HG03520 (cell line): ENCODE measurements around the gene RPS3.
A peak's percentile ranks its signal among the peaks of the same experiment; 100 is the strongest.
"Not testable (repeated sequence)": the region's sequence is repeated elsewhere in the genome, so short reads cannot be mapped to it uniquely, and the experiment has no call there.

ENCODE experiments used
- ATAC-seq: cut with Tn5 transposase; IDR thresholded peaks from one replicate; pipeline ENCODE4 v1.9.1; 2021; ENCODE audit warnings: mild to moderate bottlenecking, moderate library complexity; ENCODE audit not compliant: unreplicated experiment

The RPS3 gene

DNA sequence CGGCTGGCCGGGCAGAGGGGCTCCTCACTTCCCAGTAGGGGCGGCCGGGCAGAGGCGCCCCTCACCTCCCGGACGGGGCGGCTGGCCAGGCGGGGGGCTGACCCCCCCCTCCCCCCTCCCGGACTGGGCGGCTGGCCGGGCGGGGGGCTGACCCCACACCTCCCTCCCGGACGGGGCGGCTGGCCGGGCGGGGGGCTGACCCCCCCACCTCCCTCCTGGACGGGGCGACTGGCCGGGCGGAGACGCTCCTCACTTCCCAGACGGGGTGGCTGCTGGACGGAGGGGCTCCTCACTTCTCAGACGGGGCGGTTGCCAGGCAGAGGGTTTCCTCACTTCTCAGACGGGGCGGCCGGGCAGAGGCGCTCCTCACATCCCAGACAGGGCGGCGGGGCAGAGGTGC, 10.7 kb downstream of the RPS3 start:
- ATAC-seq, result not testable (repeated sequence)

DNA sequence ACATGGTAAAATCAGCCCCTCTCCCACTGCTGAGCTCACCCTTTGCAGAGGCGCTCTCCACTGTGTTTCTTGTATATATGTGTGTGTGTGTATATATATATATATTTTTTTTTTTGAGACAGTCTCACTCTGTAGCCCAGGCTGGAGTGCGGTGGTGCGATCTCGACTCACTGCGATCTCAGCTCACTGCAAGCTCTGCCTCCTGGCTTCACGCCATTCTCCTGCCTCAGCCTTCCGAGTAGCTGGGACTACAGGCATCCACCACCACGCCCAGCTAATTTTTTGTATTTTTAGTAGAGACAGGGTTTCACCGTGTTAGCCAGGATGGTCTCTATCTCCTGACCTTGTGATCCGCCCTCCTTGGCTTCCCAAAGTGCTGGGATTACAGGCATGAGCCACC, 13.8 kb downstream of the RPS3 start:
- ATAC-seq, result not testable (repeated sequence)

DNA sequence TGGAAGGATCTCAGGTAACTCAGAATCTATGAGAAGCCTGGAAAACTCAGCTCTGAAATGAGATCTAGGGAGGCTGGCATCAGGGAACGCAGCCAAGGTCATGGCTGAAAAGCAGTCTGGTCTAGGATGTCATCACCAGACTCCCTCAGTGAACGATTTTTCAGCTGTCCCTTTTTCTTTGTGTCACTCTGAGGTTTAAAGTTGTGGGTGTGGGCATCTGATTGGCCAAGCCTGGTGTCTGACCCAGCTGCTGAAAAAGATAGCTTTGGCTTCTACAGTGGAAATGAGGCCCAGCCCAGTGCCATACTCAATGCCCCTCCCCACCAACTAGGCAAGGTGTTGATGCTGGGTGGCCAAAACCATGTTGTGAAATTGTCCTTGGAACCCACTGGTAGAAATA, 14.5 kb downstream of the RPS3 start:
- no peak for ATAC-seq

DNA sequence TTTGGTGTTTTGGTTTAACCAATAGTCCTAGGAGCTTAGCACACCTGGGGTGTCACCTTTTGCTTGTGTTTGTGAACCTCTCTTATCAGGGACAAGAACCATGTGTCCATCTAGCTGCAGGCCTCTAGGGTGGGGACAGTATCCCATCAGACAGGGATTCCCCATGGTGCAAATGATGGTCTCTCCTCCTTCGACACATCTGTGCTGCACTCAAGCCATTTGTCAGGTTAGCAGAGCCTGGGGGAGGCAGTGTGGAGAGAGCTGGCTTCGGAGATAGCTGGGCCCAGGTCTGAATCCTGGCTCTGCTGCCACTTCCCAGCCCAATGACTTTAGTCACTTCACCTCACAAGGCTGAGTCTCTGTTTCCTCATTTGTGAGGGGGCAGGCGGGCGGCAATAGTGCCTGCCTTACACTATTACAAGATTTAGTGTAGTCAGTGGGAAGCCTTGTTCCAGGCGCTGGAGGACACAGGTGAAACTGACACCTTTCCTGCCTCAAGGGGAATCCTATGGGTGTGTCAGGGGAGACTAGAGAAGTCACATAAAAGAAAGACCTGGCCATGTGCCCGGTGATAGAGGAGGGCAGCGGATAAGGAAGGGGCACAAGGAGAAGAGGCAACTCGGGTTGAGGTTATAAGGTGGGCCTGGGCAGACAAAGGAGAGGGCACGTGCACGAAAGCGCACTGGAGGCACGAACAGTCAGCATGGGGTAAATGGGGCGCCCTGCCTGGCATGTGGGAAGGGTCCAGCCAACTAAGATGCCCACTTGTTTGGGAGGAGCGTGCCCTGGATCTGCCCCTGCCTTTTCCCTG, 21.1 kb downstream of the RPS3 start:
- no peak for ATAC-seq

GRCh38 chr11:75421035-75421602, 21.8 kb downstream of the RPS3 start:
- ATAC-seq, result no peak

- no peak for ATAC-seq
Measured at GRCh38 chr11:75421902-75422247, 22.6 kb downstream of the RPS3 start.

DNA sequence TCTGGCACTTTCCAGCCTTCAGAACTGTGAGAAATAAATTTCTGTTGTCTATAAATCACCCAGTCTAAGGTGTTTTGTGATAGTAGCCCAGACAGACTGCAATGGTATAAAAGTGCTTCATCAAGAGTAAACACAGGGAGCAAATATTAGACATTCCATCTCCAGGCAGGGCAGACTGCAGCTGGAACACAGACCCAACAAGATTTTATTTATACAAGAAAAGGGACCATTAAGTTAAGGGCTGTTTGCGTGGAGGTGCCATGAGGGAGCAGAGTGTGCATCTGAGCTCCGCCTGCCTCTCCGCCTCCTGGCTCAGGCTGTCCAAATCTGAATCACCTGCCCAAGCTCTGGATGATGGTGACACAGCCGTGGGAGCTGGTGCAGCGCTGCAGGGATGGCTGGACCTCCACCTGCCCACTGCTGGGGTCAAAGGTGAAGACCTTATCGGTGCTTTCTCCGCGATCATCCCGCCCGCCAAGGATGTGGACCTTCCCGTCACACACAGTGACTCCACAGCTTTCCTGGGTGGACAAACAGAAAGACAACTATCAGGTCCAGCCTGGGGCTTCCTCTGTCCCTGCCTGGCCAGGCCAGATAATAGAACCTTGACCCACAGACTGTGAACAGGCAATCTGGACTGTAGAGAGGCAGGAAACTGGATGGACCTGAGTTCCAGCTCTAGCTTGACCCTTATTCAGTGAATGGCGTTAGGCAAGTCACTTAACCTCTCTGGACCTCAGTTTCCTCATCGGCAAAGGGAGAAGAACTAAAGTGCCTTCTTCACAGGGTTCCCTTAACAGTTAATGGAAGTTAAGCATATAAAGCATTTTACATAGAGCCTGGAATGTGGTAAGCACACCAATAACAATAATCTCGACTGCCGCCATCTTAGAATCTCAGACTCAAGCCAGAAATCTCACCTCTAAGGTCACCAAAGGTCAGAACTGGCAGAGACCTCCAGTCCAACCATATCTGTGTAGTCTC, 23.2 kb downstream of the RPS3 start:
- no peak for ATAC-seq

DNA sequence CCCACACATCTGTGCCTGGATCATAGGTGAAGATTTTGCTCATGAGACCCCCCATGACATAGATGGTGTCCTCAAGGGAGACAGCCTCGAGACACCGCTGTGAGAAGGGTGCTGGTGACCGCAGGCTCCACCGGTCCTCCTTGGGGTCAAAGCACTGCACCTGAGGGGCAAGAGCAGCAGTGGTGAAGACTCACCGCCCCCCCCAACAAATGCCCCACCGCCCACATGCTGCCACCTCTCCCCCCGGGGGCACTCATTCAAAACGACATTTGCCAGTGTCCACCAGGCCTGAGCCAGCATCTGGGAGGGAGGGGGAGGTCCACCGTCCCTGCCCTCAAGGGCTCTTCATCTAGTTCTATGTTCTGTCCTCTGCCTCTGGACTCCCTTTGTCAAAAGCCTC, 24.4 kb downstream of the RPS3 start:
- no peak for ATAC-seq

DNA sequence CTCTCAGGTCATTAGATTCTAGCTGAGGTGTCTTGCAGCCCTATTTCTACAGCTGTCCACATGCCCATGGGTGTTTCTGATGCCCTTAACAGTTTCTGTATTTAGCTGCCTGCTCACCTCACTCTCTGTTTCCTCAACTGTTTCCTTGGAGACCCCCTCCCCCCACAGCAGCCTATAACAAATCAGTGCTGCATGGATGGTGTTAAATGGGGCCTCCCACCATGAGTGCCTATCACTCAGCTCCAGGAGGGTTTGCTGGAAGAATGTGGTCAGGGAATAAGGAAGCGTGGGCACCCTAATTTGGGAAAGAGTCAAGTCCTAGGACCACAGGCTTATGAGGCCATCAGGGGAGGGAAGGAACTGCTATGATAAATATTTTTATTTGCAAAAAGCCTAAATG, 25.1 kb downstream of the RPS3 start:
- no peak for ATAC-seq

- ATAC-seq, result no peak
Measured at GRCh38 chr11:75425422-75425821, 26.1 kb downstream of the RPS3 start.

GRCh38 chr11:75426720-75427086, 27.4 kb downstream of the RPS3 start:
- ATAC-seq, result no peak

DNA sequence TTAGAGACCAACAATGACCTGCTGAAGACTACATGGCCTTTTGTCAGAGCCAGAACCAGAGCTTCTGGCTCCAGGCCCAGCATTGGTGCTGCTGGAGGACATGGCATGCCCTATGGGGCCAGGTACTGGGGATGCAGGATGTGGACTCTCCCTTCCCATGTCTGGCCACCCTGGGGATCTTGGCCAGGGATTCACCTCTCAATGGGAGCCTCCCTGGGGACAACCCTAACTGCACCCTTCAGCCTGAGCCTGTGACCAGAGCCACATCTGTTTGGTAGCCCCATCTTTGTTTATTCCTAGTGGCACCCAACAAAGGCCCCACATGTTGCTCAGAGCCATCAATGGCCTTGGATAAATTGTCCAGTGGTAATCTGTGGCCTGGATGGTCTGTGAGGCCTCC, 27.9 kb downstream of the RPS3 start:
- no peak for ATAC-seq

- peak; percentile 42 for ATAC-seq
Measured at GRCh38 chr11:75428281-75428724, 29.0 kb downstream of the RPS3 start.

DNA sequence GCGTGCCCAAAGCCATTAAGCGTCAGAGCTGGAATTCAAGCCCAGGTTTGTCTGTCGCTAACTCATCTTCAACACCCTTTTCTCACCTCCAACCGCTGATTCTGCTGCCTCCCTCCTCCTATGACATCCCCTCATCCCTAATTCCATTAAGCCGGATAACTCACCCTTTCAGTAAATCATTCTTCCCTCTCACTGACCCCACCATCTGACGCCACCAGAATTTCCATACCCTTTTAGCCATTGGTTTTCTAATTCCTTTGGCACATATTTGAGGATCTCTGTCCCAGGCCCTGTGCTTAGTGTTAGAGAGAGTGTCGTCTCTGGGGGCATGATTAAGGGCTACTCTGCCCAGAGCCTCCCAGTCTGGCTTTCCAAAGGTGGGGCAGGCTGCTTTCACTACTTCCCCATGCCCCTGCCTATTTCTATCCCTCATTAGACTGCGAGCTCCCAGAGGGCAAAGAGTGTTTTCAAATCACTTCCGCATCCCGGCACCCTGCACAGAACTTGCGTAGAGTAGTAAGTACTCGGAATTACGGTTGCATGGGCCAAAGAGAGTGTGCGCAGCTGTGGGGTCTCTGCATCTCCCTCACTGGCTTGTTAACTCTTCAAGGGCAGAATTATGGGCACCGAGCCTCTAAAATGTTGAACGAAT, 29.8 kb downstream of the RPS3 start:
- ATAC-seq, result no peak

- no peak for ATAC-seq
Measured at GRCh38 chr11:75429641-75429901, 30.3 kb downstream of the RPS3 start.

DNA sequence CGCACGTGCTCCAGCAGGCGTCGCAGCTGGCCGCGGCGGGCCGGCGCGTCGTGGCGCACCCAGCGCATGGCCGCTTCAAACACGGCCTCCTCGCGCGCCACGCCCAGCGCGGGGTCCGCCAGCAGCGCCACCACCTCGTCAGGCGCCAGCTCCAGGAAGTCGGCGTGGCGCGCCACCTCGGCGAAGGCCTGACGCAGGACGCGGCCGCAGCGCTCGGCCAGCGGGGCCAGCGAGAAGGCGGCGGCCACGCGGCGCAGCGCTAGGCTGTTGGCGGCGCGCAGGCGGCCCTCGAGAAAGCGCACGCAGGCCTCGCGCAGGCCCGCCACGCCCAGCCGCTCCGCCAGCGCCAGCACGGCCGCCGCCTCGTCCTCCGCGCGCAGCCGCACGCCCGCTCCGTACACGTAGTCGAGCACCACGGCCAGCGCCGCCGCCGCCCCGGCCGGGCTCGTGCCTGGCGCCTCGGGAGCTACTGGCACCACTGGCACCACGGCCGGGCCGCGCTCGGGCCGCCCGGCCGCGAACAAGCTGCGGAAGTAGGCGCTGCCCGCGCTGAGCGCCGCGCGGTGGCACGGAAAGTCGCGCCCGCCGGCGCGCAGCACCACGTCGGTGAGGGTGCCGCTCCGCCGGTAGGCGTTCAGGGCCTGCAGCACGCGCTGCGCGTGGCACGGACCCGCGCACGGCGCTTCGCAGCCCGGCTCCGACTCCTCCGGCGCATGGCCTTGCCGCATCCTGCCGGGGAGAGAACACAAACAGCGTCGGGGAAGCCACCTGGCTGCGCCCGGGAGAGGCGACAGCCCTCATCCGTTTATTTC, 30.8 kb downstream of the RPS3 start:
- ATAC-seq, result no peak

DNA sequence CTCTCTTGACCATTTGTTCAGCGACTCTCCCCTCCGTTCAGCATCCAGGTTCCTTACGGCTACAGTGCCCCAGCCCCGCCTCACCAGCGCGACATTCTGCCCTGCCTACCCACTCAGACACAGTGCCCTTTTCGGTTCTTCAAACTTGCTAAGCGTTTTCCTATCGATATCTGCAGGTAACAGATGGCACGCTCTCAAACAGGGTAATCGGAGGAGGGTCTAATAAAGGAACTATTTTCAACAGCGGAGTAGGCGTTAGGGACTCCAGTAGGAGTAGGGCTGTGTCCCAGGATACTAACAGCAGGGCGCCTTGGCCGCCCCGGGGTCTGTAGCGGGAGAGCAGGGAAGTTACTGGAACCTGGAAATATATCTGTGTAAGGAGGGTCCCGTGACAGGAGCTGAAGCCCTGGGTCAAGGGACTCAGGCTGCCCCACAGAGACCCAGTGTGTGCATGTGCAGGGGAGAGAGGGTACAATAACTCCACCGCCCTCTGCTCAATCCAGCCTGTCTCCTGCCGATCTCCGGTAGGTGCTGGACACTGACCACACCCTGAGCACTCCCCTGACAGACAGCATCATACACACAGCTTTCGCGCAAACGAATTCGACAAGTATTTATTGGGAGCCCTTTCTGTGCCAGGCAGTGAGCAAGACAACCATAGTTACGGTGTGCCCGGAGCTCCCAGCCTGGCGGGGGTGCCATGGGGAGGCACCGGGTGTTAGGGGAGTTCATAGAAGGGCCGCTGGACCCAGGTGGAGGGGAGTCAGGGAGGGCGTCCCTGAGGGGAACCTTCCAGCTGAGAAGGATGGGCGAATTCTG, 31.6 kb downstream of the RPS3 start:
- ATAC-seq, result no peak

- no peak for ATAC-seq
Measured at GRCh38 chr11:75431533-75432525, 32.5 kb downstream of the RPS3 start.
